Prostate gland (tissue), 2 donors: ENCODE measurements around the gene CIPC.

Experiments
- CTCF ChIP-seq, 4 experiments: fragments of 200-600 bp in 2 of 4; fragments of 450-650 bp in 2 of 4; sonication (generic) in 2 of 4; IDR thresholded peaks; 1 replicate in 3 of 4; 2 replicates in 1 of 4; pipeline ENCODE4 v1.5.1; 2016 to 2019; ENCODE audit warnings: antibody characterized with exemption in 4 of 4, mild to moderate bottlenecking in 2 of 4, moderate library complexity in 2 of 4
- POLR2A ChIP-seq: fragments of 450-650 bp; IDR thresholded peaks from one replicate; pipeline ENCODE4 v1.6.1; 2016; ENCODE audit warnings: antibody characterized with exemption, mild to moderate bottlenecking
- POLR2AphosphoS5 ChIP-seq: sonication (generic); formaldehyde crosslinking; IDR thresholded peaks from one replicate; pipeline ENCODE4 v1.6.1; 2017; ENCODE audit warnings: antibody characterized with exemption

DNA sequence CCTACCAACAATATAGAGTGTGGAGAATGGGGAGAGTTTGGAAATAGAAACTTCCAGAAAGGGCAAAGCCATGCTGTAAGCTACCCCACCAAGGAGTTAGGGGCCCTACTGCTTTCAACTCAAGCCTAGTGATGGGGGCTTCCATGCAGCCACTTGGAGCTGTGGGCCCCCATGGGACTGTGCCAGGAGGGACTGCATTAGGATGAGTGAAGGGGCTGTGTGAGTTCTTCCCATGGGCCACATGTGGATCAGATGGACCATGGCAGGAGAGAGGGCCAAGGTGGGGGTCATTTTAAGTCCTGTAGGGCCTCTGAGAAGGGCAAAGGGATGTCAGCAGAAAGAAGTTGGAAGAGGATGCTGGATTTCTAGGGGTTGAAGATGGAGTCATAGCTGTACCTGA, 23.1 kb upstream of the CIPC start:
- TF ChIP-seq CTCF (IDR thresholded peaks at IDR 0.05): no peak
- TF ChIP-seq POLR2A: no peak
- no peak for TF ChIP-seq POLR2AphosphoS5
